Left ventricle myocardium inferior (tissue), 1 donor: ENCODE data around the gene PDS5B. TPM values are rescaled to one million over a fixed set of nuclear protein-coding genes. Genes with fewer than 3 reads are reported as not detected.
"Not testable (repeated sequence)": the region's sequence is repeated elsewhere in the genome, so short reads cannot be mapped to it uniquely, and the experiment has no call there.

ENCODE experiments used
- DNase-seq: peaks from one replicate; pipeline ENCODE4 v3.0.0-alpha.2; 2020
- H3K27ac ChIP-seq: fragments of 200-600 bp; replicated peaks from 2 replicates; pipeline ENCODE4 v1.8.0; 2021
- H3K27me3 ChIP-seq: fragments of 200-600 bp; 2 replicates; pipeline ENCODE4 v1.8.0; 2021; ENCODE audit warnings: low read depth
- H3K36me3 ChIP-seq: fragments of 200-600 bp; 2 replicates; pipeline ENCODE4 v1.8.0; 2021
- H3K4me1 ChIP-seq: fragments of 200-600 bp; 2 replicates; pipeline ENCODE4 v1.8.0; 2021
- H3K4me3 ChIP-seq: fragments of 200-600 bp; 2 replicates; pipeline ENCODE4 v1.8.0; 2021; ENCODE audit warnings: mild to moderate bottlenecking, moderate library complexity
- H3K9me3 ChIP-seq: fragments of 200-600 bp; replicated peaks from 2 replicates; pipeline ENCODE4 v1.8.0; 2021
- intact Hi-C: fragments of 100-400 bp; cut with micrococcal nuclease; formaldehyde crosslinking; loops from one replicate; pipeline ENCODE4 v1.11.0; 2022
- total RNA-seq: library from RNA; stranded (reverse); fragmentation: NEBNext Ultra II Directional; extraction: Animal tissue kit (Norgen Biotek cat#: 25700); gene quantifications from one replicate; pipeline ENCODE4 v1.2.1, GENCODE V29; 2021
- TF ChIP-seq, protein P1 (sequence below): fragments of 200-600 bp; IDR thresholded peaks from 2 replicates; pipeline ENCODE4 v1.8.0; 2021; ENCODE audit warnings: antibody characterized with exemption, mild to moderate bottlenecking, borderline replicate concordance
- donor health status: DM: no; HTN: yes; CAD: no; lungs with severe emphysema.

PDS5B gene
- total RNA-seq, 1 donor from 2014 or later: 20.4 TPM

DNA sequence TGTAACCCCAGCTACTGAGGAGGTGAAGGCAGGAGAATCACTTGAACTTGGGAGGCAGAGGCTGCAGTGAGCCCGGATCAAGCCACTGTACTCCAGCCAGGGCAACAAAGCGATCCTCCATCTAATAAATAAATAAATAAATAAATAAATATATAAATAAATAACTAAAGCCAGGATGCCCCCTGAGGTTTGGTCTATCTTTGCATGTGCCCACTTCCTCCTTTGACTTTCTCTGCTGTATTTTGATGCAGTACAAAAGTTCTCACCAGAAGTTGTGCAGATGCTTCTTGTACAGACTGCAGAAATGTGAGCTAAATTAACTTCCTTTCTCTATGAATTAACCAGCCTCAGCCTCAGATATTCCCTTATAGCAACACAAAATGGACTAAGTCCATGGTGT is 41.2 kb upstream of the PDS5B start:
- Histone ChIP-seq H3K4me3 (no peak overlapping the region), H3K27me3 (no peaks in the 10 kb centered on the region), H3K9me3 (no peaks in the 10 kb centered on the region), H3K27ac (no peak overlapping the region), H3K4me1 (no peaks in the 10 kb centered on the region), H3K36me3 (no peaks in the 10 kb centered on the region)
- TF ChIP-seq, protein P1, sequence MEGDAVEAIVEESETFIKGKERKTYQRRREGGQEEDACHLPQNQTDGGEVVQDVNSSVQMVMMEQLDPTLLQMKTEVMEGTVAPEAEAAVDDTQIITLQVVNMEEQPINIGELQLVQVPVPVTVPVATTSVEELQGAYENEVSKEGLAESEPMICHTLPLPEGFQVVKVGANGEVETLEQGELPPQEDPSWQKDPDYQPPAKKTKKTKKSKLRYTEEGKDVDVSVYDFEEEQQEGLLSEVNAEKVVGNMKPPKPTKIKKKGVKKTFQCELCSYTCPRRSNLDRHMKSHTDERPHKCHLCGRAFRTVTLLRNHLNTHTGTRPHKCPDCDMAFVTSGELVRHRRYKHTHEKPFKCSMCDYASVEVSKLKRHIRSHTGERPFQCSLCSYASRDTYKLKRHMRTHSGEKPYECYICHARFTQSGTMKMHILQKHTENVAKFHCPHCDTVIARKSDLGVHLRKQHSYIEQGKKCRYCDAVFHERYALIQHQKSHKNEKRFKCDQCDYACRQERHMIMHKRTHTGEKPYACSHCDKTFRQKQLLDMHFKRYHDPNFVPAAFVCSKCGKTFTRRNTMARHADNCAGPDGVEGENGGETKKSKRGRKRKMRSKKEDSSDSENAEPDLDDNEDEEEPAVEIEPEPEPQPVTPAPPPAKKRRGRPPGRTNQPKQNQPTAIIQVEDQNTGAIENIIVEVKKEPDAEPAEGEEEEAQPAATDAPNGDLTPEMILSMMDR: no peak
- no peak for DNase-seq
- intact Hi-C loops: no loop called here

DNA sequence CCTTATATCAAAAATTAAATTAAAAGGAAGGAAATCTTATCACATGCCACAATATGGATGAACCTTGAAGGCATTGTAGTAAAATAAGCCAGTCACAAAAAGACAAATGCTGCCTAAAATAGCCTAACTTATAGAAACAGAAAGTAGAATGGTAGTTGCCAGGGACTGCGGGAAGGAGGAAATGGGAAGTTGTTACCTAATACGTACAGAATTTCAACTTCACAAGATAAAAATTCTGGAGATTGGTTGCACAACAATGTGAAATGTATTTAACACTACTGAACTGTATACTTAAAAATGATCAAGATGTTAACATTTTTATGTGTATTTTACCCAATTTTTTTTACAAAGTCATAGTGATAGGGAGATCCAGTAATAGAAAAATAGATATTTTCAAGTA is 37.4 kb upstream of the PDS5B start:
- intact Hi-C loops: no loop called here
- H3K4me3 ChIP-seq: no peak overlapping the region

DNA sequence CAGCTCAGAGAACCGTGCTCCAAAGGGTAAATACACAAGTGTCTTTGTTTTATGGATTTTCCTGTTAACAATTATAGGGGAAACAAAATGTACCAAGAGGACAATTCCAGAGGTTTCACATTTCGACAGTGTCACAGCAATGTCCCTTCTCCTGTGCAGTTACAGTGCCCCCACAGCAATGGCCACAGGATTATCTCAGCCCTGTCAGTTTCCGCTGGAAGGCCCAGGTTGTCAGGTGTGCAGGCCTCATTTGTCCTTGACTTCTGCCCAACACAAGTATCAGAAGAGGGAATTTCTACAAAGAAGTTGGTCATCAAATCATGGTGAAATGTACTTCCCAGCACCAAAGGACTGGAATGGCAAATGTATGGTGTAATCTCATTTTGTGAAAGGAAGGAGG is 36.5 kb upstream of the PDS5B start:
- DNase-seq: no peak
- H3K4me1 ChIP-seq: no peaks in the 10 kb centered on the region

More for the DNA sequence above, 37.4 kb upstream of the PDS5B start:
- TF ChIP-seq, protein P1: no peak
- H3K36me3 ChIP-seq: no peaks in the 10 kb centered on the region
- no peaks in the 10 kb centered on the region for H3K4me1 ChIP-seq
- no peaks in the 10 kb centered on the region for H3K27me3 ChIP-seq
- H3K9me3 ChIP-seq: no peaks in the 10 kb centered on the region
- no peak for DNase-seq
- no peak overlapping the region for H3K27ac ChIP-seq

GRCh38 chr13:32553720-32554119 is 32.5 kb upstream of the PDS5B start:
- no peaks in the 10 kb centered on the region for H3K9me3 ChIP-seq
- TF ChIP-seq, protein P1: no peak
- H3K4me1 ChIP-seq: no peaks in the 10 kb centered on the region
- no peaks in the 10 kb centered on the region for H3K36me3 ChIP-seq
- no peak overlapping the region for H3K27ac ChIP-seq
- H3K4me3 ChIP-seq: no peak overlapping the region
- no peak for DNase-seq
- no peaks in the 10 kb centered on the region for H3K27me3 ChIP-seq
- intact Hi-C loops: no loop called here

More for the DNA sequence above, 36.5 kb upstream of the PDS5B start:
- Histone ChIP-seq H3K36me3 (no peaks in the 10 kb centered on the region), H3K27ac (no peak overlapping the region), H3K9me3 (no peaks in the 10 kb centered on the region), H3K27me3 (no peaks in the 10 kb centered on the region), H3K4me3 (no peak overlapping the region)
- TF ChIP-seq, protein P1: no peak
- intact Hi-C loops: no loop called here

- intact Hi-C loops: no loop called here
- TF ChIP-seq, protein P1: no peak
- DNase-seq: no peak
- no peaks in the 10 kb centered on the region for H3K27me3 ChIP-seq
- H3K4me1 ChIP-seq: no peaks in the 10 kb centered on the region
- H3K27ac ChIP-seq: no peak overlapping the region
- peaks cover 3% of the 10 kb centered on the region for H3K9me3 ChIP-seq
- no peak overlapping the region for H3K4me3 ChIP-seq
- no peaks in the 10 kb centered on the region for H3K36me3 ChIP-seq
Measured at GRCh38 chr13:32555613-32556012, 30.6 kb upstream of the PDS5B start.

DNA sequence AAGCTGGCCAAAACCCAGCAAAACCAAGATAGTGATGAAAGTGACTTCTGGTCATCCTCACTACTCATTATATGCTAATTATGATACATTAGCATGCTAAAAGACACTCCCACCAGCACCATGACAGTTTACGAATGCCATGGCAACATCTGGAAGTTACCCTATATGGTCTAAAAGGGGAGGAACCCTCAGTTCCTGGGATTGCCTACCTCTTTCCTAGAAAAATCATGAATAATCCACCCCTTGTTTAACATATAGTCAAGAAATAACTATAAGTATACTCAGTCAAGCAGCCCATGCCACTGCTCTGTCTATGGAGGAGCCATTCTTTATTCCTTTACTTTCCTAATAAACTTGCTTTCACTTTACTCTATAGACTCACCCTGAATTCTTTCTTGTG is 25.4 kb upstream of the PDS5B start:
- peaks cover 18% of the 10 kb centered on the region for H3K9me3 ChIP-seq
- DNase-seq, H3K4me3 ChIP-seq, H3K4me1 ChIP-seq, H3K27ac ChIP-seq, intact Hi-C loops, H3K36me3 ChIP-seq, H3K27me3 ChIP-seq: not testable (repeated sequence)

DNA sequence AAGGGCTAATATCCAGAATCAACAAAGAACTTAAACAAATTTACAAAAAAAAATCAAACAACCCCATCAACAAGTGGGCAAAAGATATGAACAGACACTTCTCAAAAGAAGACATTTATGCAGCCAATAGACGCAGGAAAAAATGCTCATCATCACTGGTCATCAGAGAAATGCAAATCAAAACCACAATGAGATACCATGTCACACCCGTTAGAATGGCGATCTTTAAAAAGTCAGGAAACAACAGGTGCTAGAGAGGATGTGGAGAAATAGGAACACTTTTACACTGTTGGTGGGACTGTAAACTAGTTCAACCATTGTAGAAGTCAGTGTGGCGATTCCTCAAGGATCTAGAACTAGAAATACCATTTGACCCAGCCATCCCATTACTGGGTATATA is 10.6 kb upstream of the PDS5B start:
- H3K4me3 ChIP-seq, DNase-seq, intact Hi-C loops, H3K4me1 ChIP-seq, H3K27me3 ChIP-seq, H3K36me3 ChIP-seq, H3K27ac ChIP-seq: not testable (repeated sequence)
- peaks cover 13% of the 10 kb centered on the region for H3K9me3 ChIP-seq
